Fibroblast of peridontal ligament (primary cell): ENCODE data around the gene TPK1.
"Not testable (repeated sequence)": the region's sequence is repeated elsewhere in the genome, so short reads cannot be mapped to it uniquely, and the experiment has no call there.

ENCODE experiments used
- DNase-seq: peaks from one replicate; pipeline ENCODE4 v3.0.0-alpha.2; 2010; ENCODE audit errors: extremely low read depth

Gene TPK1

DNA sequence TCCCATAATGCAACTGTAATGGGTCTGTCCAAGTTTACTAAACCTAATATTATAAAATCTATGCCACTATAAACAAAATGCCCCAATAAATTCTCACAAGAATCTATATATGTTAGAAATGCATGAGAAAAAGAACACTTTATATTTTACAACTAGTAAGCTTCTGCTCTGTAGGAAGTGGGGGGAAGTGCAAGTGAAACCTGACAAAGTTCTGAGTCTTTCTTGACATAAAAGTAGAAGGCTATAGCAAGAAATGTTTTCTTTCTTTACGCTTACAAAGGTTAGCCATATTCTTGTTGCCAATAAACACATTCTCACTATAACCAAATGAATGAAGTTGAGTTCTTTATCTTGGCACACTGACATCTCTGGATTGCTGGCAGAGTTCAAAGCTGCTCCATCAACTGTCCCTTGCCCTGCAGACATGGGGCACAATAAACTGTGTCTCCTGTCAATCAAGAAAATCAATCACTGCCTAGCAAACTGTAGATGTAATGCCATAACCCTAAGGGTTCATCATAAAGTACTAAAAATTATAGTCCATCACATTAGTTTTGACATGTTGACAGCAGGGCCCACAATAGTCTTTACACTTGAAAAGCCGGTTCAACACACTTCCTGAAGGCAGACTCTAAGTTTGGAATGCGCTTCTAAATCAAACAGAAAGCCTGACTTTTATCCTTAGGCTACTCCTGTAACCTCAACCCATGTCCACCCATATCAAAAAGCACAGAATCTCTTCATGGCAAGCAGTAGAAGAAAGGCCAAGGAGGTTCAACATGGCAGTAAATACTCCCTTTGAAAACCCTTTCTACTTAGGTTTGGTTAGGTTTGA, 58.6 kb downstream of the TPK1 start:
- DNase-seq, result no peak

DNA sequence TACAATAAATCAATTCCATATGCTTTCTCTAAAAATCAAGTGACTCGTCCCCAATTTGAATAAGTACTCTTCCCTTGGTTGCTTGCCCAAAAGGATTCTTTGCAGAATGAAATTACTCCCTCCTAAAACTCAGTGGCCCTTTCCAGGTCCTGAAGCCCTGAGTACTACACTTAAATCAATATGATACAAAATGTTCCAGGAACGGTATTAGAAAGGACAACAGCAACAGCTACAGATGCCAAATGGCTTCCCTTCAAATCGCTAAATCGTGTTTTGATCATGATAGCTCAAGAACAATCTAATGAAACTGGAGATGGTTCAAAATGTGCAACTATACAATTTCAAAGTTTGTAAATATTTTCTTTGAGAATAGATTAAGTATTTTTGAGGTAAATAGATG, 59.4 kb downstream of the TPK1 start:
- DNase-seq, result no peak

DNA sequence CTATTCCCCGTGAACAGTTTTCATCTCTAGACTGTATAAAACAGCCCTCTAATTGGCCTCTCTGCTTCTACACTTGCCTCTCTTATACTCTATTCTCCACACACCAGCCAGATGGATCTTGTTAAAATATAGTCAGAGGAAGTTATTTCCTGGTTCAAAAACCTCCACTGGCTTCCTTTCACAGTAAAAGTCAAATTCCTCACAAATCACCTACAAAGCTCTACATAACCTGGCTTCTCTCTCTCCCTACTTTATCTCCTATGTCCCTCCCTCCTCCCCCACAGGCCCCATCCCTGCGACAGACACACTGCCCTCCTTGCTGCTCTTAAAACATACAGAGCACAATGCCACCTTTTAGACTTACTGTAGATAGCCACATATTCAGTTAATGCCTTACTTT, 60.1 kb downstream of the TPK1 start:
- DNase-seq, result no peak

DNA sequence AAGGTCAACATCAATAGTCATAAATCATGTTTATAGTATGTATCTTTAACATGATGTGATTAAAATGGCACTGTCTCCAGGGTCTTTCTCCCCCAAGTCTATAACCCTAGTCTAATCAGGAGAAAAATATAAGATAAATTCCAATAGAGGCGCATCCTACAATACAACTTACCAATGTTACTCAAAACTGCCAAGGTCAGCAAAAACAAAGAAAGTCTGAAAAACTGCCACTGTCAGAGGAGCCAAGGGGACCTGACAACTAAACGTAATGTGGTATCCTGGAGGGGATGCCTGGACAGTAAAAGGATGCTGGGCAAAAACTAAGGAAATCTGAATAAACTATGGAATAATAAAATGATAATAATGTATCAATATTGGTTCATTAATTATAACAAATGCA, 63.9 kb downstream of the TPK1 start:
- no peak for DNase-seq

DNA sequence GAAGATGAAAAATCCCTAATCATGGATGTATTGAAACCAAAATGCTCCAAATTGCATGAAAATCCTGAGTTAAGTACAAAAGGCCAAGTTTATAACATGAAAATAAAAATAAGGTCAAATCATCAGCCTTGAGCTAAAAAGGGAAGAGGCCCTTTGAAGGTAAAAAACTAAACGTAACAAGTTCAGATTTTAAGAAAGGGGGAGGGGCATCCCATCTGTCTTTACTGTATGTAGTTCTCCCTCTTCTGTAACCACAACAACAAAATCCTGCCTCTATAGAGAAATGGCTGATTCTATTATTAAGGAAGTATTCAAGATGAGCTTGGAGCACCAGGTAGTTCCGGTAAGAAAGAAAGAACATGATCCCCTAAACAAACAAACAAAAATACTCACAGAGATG, 64.7 kb downstream of the TPK1 start:
- DNase-seq, result no peak

DNA sequence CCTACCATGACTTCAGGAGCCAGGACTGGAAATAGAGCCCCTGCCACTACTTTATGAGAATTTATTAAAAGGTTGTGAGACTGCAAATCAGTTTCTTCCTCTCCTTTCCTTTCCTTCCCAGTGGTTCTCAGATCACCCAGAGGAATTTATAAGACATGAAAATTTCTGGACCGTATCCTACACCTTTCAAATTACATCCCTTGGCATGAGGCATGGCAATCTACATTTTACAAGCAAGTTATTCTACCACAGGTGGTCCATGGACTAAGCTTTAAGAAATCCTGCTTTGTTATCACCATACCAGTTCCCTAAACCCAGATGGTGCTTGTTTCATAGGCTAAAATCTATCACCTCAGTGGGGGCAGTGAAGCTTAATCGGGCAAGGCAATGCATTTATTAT, 66.5 kb downstream of the TPK1 start:
- DNase-seq, result no peak

DNA sequence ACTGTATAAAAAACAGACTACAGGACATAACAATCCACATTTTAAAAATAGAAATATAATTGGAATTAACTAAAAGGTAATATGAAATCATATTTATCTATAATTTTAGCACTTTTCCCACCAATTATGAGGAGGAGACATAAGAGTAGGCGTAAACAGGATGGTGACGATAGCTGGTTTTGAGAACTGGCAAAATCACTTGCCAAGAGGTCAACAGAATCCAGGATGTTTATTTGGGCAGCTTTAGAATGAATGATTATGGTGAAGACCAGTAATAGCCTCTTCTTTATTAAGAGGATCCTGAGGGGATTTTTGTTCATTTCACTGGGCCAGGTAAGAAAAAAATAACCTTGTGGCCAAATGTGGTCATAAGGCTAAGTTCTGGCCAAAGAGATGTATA, 67.2 kb downstream of the TPK1 start:
- no peak for DNase-seq

DNA sequence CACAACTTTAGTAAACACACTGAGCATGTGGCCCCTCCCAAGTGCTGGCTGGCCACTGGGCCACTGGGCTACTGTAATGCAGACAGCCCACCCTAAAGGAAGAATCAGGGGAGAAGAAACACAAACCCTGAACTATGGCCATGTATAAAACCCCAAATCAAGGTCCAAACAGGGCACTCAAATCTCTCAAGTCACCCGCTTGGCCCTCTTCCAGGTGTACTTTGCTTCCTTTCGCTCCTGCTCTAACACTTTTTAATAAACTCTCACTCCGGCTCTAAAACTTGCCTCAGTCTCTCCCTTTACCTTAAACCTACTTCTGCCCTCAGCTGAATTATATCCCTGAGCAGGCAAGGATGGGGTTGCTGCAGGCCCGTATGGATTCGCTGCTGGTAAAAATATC, 72.6 kb downstream of the TPK1 start:
- no peak for DNase-seq

DNA sequence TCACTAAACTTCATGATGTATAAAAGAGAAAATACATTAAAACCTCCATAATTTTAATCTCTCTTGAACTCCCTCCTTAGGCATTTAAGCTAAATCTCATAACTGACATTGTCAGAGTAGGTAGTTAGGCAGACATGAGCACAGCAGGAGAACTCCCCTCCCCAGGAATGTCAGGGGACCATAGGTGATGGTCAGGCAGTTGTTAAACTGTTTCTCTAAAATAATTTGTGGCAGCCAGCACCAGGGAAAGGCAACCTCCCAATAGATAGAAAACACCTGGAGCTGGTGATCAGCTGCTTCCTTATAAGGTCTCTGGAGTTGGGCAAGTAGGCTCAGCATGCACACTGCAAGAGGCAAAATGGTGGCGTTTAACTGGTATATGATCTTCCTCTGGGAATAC, 73.0 kb downstream of the TPK1 start:
- DNase-seq, result no peak

DNA sequence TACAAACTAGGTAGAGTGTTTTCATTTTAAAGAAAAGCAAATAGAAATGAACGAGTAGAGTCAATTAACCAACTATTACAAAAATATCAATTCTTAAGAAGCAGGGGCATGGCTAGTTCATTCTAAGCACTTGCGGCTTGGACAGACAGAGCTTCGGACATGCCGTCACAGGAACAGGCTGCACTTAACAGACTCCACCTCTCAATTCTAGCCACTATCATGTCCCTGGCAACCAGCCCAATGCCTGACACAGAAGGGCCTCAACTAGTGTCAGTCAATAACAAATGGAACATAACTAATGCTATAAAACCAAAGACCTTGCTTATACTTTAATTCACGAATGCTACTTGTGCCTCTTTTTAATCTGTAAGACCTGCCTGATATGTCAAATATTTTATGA, 74.4 kb downstream of the TPK1 start:
- no peak for DNase-seq

DNA sequence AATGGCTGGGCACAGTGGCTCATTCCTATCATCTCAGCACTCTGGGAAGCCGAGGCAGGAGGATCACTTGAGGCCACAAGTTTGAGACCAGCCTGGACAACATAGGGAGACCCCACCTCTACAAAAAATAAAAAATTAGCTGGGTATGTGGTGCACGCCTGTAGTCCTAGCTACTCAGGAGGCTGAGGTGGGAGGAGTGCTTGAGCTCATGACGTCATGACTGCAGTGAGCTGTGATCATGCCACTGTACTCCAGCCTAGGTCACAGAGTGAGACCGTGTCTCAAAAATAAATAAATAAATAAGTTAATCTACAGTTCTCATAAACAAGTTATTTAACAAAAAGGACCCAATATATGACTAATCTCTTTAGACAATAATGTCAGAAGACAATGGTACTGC, 76.2 kb downstream of the TPK1 start:
- no peak for DNase-seq

DNA sequence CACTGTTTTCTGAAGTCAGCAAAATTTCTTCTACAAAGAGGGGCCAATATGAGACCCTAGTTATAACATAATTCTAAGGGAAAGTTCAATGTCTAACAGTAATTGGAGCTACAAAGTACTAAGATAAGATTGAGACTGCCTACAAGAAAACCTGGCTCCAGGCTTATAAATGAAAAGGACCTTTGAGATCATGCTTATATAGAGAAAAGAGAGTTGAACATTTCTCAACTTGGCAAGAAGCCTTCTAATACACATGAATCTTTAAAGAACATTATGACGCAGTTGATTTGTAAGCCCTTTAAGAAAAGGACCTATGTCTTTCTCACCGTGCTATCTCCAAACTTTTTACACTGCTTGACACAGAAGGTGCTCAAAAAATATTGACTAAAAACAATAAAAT, 87.9 kb downstream of the TPK1 start:
- DNase-seq, result no peak

DNA sequence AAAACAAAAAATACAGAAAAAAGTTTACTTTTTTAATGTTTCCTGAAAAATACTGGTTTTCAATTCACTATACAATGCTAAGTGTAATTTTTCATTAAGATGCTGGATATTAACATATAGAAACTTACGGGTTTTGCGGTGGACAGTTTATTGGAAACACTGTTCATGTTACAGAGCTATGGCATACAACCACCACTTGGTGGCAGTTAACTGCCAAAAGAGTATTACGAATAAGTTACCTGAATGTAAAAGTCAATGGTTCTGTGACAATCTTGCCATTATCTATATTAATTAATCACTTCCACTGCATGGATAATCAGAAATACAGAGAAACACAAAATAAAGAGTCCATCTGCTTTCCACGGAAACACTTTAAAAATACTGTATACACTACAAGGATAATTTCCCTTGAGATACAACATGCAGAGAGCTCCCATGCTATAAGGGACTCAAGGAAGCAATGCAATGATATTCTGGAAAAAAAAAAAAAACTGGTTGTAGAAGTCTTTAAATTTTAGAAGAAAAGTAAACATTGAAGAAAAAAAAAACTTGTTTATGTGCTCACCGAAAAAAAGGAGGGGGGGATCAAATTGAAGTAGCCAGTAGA, 97.0 kb downstream of the TPK1 start:
- DNase-seq, result peak; percentile 27

DNA sequence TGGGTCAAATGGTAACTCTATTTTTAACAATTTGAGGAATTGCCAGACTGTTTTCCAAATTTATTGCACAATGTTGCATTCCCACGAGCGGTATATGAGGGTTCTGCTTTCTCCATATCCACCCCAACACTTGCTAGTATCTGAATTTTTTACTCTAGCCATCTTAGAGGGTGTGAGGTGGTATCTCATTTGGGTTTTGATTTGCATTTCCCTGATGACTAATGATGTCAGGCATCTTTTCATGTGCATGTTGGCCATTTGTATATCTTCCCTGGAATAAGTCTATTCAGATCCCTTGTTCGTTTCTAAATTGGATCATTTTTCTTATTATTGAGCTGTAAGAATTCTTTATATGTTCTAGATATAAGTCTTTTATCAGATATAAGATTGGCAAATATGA, 97.7 kb downstream of the TPK1 start:
- DNase-seq, result no peak

DNA sequence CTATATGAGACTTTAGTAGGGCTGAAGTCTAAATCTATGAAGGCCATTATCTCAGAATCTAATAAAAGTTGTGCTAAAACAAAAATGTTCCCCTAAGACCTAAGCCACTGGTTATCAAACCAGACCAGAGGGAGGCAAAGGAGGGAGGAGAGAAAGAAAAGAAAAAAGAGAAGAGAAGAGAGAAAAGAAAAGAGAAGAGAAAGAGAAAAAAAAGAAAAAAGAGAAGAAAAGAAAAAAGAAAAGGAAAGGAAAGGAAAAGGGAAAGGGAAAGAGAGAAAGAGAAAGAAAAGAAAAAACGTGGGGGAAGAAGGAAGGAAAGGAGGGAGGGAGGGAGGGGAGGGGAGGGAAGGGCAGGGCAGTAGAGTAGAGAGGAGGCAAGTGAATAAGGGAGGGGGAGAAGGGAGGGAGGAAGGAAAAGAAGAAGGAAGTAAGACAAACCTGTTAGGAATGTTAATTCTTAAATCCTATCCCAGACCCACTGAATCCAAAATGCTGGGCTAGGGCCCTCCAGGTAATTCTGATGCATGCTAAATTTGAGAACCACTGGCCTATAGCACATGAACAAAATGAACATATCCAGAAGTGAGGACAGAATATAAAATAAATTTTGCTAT, 98.9 kb downstream of the TPK1 start:
- DNase-seq, result no peak

DNA sequence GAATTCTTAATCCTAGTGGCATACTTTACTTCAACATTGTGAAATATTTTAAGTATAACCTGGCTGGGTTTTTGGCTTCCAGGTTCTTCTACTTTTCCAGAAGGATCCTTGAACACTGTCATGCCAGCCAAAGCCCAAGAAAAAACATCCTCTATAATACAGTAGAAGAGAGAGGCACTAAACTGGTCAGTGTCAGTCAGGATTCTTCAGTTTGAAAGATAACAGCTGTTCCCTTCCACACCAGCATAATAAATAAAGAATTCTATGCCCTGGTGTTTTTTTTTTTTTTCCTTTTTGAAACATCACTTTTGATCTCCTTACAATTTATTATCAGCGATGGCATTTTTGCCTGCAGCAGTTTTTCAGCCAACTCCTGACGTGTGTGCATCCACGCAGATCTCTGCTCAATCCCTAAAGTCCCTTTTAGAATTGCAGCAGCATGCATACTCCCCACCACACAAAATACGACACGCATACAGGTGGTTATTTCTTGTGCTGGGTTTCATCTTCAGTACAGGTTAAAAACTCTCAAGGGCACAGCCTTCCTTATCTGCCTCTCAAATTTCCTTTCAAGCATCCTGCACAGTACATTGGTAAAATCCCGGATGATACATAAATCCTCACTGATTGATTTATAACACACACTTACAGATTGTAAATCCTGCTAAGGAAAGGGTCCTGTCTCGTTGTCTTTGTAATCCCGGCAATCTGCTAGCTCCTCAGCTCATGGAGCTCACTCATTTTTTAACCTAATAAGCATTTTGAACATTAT, 100.2 kb downstream of the TPK1 start:
- no peak for DNase-seq

DNA sequence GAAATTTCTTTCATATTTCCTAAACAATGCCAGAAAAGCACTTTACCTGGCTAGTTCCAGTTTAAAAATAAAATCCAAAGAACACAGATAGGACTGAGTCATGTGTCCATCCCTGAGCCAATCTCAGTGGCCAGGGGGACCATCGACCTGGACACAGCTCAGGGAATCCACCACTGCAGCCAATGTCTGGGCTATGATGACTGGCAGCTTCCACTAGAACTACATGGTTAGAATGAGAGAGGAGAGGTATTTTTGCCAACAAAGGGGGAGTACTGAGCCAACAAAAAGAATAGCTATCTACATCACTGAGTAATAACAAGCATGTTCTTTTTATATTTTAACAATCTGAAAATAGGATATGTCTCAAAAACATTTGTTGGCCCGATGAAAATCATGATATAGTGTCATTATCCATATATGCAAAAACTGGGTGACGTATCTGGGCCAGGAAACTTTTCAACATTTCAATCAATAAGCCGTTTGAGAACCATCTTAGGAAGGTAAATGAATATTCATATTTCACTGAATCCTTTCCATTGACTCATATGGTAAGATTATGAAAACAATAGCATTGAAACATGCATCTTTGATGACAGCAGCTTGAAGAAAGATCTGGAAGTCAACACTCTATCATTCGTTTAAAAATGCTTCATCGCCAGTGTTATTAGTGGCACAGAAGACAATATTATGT, 104.0 kb downstream of the TPK1 start:
- DNase-seq, result no peak

DNA sequence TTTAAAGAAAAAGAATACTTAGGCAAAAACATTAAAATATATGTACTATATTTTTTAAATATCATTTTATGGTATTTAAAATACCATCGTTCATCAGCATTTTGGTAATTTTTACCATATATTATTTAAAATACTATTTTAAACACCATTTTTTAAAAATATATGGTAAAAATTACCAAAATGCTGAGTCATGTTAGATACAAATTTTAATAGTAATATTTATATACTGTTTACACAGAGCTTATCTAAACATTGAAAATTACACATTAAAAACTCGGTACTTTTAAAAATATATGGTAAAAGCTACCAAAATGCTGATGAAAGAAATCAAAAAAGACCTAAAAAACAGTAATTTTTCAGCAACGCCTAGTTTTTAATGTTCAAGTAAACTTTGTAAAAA, 105.6 kb downstream of the TPK1 start:
- no peak for DNase-seq

DNA sequence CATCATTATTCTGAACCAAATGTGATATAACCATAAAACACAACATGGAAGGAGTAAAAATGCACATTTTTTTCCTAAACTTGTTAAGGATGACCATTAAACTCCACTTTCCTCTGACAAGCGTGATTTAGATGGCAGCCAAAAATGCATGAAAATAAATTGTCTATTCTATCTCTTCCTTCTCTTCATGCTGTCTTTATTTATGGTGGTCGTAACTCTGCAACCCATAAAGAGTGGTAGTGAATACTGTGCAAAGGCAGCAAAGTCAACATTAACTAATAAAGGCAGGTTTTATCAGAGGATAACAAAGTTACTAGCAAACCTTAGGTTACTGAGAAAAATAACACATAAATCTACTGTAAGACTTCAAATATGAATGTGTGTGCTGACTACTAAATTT, 106.6 kb downstream of the TPK1 start:
- DNase-seq, result no peak

DNA sequence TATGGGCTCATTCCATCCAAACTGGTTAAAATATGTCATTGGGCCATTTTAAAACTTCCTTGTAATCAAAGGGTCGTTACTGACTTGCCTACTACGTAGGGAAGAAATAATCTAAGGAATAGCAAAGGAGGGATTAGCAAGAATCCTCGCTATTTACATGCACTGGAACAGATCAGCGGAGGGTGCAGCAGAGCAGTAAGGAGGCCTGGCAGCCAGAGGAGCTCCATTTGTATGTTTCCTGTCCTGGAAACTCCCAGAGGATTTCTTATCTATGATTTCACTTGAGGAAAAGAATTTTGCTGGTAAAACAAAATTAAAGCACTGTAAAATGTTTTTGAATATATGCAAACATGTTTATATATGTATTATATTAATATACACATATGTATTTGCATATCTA, 107.3 kb downstream of the TPK1 start:
- no peak for DNase-seq

DNA sequence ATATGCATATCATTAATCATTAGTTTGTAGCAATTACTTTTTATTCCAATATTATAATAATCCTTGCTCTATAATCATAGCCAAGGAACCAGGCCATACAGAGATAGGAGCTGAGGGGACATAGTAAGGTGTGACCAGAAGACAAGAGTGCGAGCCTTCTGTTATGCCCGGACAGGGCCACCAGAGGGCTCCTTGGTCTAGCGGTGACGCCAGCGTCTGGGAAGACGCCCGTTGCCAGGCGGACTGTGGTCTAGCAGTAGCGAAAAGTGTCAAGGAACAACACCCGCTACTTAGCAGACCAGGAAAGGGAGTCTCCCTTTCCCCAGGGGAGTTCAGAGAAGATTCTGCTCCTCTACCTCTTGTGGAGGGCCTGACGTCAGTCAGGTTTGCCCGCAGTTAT, 109.0 kb downstream of the TPK1 start:
- not testable (repeated sequence) for DNase-seq

DNA sequence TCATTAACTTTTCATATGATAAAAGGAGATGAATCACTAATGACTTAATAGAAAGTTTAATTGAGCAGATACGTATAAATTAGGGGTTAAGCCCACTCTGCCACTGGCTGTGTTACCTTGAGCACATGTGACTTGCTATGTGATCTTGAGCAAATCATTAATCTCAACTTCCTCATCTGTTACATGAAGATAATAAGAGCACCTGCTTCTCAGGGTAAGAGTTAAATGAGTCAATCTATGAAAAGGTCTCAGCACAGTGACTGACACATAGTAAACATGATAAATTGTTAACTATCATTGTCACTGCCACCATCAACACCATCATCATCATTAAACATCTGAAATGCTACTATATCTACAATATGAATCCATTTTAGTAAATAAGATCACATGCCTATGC, 110.8 kb downstream of the TPK1 start:
- DNase-seq, result no peak
